LNCaP clone FGC (cell line): ENCODE results near the gene PRKG1.

Experiments
- DNase-seq: peaks from one replicate; pipeline ENCODE4 v3.0.0-alpha.2; 2011; ENCODE audit warnings: low read depth
- H3K4me3 ChIP-seq: 2 replicates; pipeline ENCODE4 v1.5.1; 2011; ENCODE audit warnings: mild to moderate bottlenecking, low read depth, low read length, control low read depth
- TF ChIP-seq, protein P1 (sequence below): IDR thresholded peaks from 2 replicates; pipeline ENCODE4 v1.5.1; 2012; ENCODE audit warnings: mild to moderate bottlenecking; ENCODE audit not compliant: control insufficient read depth, insufficient read depth; ENCODE audit errors: extremely low read depth

Gene PRKG1

DNA sequence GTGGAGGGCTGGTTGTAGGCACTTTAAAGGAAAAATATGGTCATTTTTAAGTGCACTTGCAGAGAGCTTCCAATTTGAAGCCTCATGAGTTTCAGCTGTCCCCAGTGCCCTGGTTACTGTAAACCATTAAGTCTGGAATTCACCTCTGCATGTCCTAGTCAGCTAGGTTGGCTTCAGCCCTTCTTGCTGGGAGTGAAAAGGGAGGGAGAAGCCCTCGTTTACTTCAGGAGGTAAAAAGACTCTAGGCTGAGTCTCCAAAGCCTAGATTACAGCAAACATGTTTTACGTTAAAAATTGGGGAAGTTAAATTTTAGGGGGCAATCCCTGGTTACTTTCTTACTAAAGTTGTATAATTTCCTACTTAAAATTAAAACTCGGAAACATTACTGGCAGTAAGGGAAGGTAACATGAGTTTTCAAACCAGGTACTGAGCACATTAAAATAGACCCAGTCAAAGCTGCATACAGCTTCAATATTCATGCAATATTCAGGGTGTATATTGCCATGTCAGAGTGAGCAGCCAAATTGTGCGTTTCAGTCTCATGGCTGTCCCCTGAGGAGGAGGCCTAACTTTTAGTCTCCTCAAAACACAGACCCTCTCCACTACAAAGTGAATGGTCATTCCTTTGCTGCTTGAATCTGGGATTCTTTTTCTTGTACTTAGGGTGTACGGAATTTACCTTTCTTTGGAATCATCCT, 156.7 kb downstream of the PRKG1 start:
- TF ChIP-seq, protein P1, sequence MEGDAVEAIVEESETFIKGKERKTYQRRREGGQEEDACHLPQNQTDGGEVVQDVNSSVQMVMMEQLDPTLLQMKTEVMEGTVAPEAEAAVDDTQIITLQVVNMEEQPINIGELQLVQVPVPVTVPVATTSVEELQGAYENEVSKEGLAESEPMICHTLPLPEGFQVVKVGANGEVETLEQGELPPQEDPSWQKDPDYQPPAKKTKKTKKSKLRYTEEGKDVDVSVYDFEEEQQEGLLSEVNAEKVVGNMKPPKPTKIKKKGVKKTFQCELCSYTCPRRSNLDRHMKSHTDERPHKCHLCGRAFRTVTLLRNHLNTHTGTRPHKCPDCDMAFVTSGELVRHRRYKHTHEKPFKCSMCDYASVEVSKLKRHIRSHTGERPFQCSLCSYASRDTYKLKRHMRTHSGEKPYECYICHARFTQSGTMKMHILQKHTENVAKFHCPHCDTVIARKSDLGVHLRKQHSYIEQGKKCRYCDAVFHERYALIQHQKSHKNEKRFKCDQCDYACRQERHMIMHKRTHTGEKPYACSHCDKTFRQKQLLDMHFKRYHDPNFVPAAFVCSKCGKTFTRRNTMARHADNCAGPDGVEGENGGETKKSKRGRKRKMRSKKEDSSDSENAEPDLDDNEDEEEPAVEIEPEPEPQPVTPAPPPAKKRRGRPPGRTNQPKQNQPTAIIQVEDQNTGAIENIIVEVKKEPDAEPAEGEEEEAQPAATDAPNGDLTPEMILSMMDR = no peak
- DNase-seq = no peak
- H3K4me3 ChIP-seq = no peak overlapping the region

DNA sequence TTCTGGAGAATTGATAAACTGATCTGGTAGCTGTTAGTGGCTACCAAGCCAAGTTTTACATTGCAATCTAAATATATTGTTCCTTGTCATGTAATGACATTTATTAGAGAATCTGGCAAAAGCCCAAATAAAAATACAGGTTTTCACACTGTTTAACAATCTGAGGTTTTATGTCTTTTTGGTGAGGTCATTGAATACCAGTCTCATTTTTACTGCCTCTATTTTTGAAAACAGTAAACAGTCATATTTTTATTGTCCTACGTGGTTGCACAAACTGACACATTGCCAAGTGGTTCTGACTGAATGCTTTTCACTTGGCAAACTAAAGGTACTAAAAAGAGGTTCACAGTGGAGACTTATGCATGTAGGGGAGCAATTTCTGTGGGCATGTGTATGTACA, 157.5 kb downstream of the PRKG1 start:
- H3K4me3 ChIP-seq = no peak overlapping the region
- DNase-seq = peak; percentile 76
- TF ChIP-seq, protein P1 = no peak

DNA sequence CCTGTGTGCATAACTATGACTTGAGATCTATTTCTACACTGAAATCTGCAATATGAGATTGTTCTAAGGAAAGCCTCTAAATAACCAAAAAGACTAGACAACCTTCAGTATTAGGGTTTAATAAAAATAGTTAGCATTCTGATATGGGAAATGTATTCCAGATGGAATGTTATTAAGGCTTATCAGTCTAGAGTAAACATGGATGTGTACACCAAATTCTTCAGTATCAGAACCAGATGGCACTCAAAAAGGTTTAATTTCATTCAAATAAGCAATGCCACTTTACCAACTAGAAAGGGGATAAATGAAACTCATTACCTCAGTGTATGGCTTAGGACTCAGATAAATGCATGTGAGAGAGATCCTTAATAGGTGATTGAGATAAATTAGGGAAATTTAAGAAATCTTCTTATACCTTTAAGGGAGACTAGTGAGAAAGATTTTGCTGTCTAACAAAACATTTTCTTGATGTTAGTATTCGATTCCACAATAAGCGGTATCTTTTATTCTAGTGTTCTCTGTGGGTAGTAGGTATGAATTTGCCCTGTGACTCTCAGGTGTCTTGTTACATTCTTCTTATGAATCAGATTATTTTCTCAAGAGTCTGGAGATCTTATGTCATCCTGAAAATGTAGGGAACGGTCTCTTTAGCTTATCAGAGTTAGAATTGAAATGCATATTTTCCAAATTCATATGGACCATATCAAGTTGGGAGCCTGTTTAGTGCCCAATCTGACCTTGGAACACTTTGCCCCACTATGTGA, 159.2 kb downstream of the PRKG1 start:
- DNase-seq = no peak
- TF ChIP-seq, protein P1 = no peak
- no peak overlapping the region for H3K4me3 ChIP-seq

DNA sequence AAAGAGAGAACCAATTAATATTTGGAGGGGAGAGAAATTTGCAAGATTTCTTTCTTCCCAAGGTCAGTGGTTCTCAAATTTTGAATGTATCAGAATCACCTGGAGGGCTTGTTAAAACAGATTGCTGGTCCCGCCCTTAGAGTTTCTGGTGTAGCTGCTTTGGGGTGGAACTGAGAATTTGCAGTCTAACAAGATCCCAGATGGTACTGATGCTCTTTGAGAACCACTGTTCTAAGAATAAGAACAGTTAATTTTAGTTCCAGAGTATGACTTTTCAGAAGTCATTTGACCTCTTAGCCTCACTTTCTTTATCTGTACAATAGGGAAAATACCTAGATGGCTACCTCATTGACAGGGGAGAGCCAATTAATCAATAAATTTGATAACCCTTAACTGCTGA, 161.6 kb downstream of the PRKG1 start:
- H3K4me3 ChIP-seq = no peak overlapping the region
- TF ChIP-seq, protein P1 = no peak
- DNase-seq = no peak

DNA sequence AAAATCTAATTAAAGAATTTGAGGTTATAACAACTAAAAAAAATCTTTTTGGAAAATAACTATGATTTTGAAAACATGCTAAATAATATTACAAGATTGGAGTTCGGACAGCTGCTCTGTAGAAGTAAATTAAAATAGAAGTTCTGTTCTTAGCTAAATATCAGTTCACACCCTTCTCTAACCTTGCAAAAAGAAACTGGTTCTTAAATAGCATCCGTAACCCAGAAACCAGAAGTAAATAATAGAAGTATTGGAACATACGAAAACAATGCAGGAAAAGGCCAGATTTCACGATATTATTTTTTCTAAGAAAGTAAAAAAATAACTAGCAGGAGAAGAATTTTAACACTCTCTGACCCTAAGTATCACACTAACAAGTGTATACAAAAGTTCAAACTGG, 164.7 kb downstream of the PRKG1 start:
- H3K4me3 ChIP-seq = no peak overlapping the region
- TF ChIP-seq, protein P1 = no peak
- no peak for DNase-seq

DNA sequence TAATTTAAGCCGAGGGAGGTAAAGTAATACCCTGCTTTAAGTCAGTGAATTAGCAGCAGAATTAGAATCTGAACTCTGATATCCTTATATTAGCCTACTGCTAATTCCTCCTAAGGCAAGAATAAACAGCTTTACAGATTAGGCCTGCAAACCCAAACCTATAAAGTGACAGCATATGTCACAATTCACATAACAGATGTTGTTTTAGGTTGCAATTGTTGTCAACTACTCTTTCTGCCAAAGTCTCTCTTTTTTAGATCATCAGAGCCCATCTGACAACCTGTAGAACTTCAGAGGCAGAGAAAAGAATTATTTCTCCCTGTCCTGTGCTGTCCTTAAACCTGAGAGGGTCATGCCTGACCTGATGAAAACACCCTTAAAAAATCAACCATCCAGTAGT, 167.2 kb downstream of the PRKG1 start:
- TF ChIP-seq, protein P1 = no peak
- no peak for DNase-seq
- H3K4me3 ChIP-seq = no peak overlapping the region
